Smooth muscle cell (in vitro differentiated cells): ENCODE results near the gene RXFP1. TPM values are rescaled to one million over a fixed set of nuclear protein-coding genes. Genes with fewer than 3 reads are reported as not detected.

ENCODE experiments used
- DNase-seq: peaks from one replicate; lab custom pipeline; 2025; ENCODE audit not compliant: unreplicated experiment; lab: John Stamatoyannopoulos, UW
- H2AFZ ChIP-seq: fragments of 200-600 bp; sonication (generic); 2 replicates; pipeline ENCODE4 v1.6.0; 2016; ENCODE audit warnings: antibody characterized with exemption, low read depth, mild to moderate bottlenecking
- H3F3A ChIP-seq: fragments of 200-600 bp; sonication (generic); 2 replicates; pipeline ENCODE4 v1.6.0; 2017; ENCODE audit warnings: antibody characterized with exemption, low read depth
- H3K27ac ChIP-seq: fragments of 200-600 bp; sonication (generic); 2 replicates; pipeline ENCODE4 v1.5.1; 2016; ENCODE audit warnings: low read depth, mild to moderate bottlenecking
- H3K27me3 ChIP-seq: fragments of 200-600 bp; sonication (generic); 2 replicates; pipeline ENCODE4 v1.6.1; 2016; ENCODE audit warnings: low read depth, mild to moderate bottlenecking
- H3K36me3 ChIP-seq: fragments of 200-600 bp; sonication (generic); 2 replicates; pipeline ENCODE4 v1.5.1; 2016; ENCODE audit warnings: low read depth
- H3K4me1 ChIP-seq: fragments of 200-600 bp; sonication (generic); 2 replicates; pipeline ENCODE4 v1.5.1; 2016; ENCODE audit warnings: low read depth
- H3K4me2 ChIP-seq: fragments of 200-600 bp; sonication (generic); 2 replicates; pipeline ENCODE4 v1.6.0; 2016; ENCODE audit warnings: mild to moderate bottlenecking
- H3K4me3 ChIP-seq: fragments of 200-600 bp; sonication (generic); 2 replicates; pipeline ENCODE4 v1.5.1; 2016; ENCODE audit warnings: mild to moderate bottlenecking
- H3K79me2 ChIP-seq: fragments of 200-600 bp; sonication (generic); 2 replicates; pipeline ENCODE4 v1.6.0; 2016; ENCODE audit warnings: low read depth, mild to moderate bottlenecking
- H3K9ac ChIP-seq: fragments of 200-600 bp; sonication (generic); 2 replicates; pipeline ENCODE4 v1.6.0; 2016; ENCODE audit warnings: low read depth
- H3K9me3 ChIP-seq: fragments of 200-600 bp; sonication (generic); replicated peaks from 2 replicates; pipeline ENCODE4 v1.5.1; 2016; ENCODE audit warnings: low read depth
- H4K20me1 ChIP-seq: fragments of 200-600 bp; sonication (generic); 2 replicates; pipeline ENCODE4 v1.6.0; 2016; ENCODE audit warnings: low read depth
- WGBS: methylation state at CpG from one replicate; pipeline ENCODE4 v1.1.7; 2016; ENCODE audit warnings: low lambda C conversion rate; 5-methylcytosine and 5-hydroxymethylcytosine counted together
- polyA plus RNA-seq: library from polyadenylated mRNA; unstranded; fragments of >200 nt; fragmentation: Nextera tagmentation; extraction: Ambion mirVana; gene quantifications from 2 replicates; pipeline ENCODE4 v1.2.1, GENCODE V29; 2016
- total RNA-seq: library from RNA; depleted of rRNA; stranded (reverse); fragments of >200 nt; gene quantifications from 2 replicates; pipeline ENCODE4 v1.2.3, GENCODE V29; 2014
- TF ChIP-seq, protein P1 (sequence below): fragments of 200-600 bp; sonication (generic); IDR thresholded peaks from 2 replicates; pipeline ENCODE4 v1.5.1; 2017; ENCODE audit warnings: borderline replicate concordance, mild to moderate bottlenecking, antibody characterized with exemption; ENCODE audit not compliant: insufficient read depth, poor library complexity, severe bottlenecking

RXFP1 gene
- total and polyA plus RNA-seq, 2 experiments from 2014 or later = not detected

GRCh38 chr4:158519226-158519625 is 2.5 kb upstream of the RXFP1 start:
- no peaks in the 10 kb centered on the region for H4K20me1 ChIP-seq
- TF ChIP-seq, protein P1, sequence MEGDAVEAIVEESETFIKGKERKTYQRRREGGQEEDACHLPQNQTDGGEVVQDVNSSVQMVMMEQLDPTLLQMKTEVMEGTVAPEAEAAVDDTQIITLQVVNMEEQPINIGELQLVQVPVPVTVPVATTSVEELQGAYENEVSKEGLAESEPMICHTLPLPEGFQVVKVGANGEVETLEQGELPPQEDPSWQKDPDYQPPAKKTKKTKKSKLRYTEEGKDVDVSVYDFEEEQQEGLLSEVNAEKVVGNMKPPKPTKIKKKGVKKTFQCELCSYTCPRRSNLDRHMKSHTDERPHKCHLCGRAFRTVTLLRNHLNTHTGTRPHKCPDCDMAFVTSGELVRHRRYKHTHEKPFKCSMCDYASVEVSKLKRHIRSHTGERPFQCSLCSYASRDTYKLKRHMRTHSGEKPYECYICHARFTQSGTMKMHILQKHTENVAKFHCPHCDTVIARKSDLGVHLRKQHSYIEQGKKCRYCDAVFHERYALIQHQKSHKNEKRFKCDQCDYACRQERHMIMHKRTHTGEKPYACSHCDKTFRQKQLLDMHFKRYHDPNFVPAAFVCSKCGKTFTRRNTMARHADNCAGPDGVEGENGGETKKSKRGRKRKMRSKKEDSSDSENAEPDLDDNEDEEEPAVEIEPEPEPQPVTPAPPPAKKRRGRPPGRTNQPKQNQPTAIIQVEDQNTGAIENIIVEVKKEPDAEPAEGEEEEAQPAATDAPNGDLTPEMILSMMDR = no peak
- no peaks in the 10 kb centered on the region for H3K9me3 ChIP-seq
- H3K4me2 ChIP-seq = no peak overlapping the region
- H3K4me3 ChIP-seq = no peak overlapping the region
- no peak overlapping the region for H3K27ac ChIP-seq
- no peak overlapping the region for H2AFZ ChIP-seq
- no peak for DNase-seq
- H3K36me3 ChIP-seq = no peaks in the 10 kb centered on the region
- no peaks in the 10 kb centered on the region for H3K4me1 ChIP-seq
- H3K27me3 ChIP-seq = no peaks in the 10 kb centered on the region
- no peaks in the 10 kb centered on the region for H3K79me2 ChIP-seq
- WGBS = 68% methylated on average over 7 of the region's 7 CpGs
- H3K9ac ChIP-seq = no peak overlapping the region
- H3F3A ChIP-seq = no peaks in the 10 kb centered on the region

GRCh38 chr4:158523990-158524535 is 2.4 kb downstream of the RXFP1 start:
- no peaks in the 10 kb centered on the region for H3K27me3 ChIP-seq

DNA sequence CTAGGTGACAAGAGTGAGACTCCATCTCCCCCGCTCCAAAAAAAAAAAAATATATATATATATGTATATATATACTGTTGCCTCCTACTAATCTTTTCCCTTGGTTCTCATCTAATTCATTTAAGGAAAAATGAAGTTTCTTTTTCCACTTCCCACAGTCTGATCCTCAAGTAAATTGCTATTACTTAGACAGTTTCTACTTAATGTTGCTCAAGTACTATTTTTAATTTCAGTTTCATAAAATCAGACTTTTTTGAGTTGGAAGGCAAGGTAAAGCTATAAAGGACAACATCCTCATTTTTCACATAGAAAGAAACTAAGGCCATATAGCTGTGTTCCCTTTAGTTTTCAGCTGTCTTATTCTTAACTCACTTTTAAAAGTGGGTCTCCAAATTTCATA is 5.8 kb downstream of the RXFP1 start:
- Histone ChIP-seq H3K79me2 (no peaks in the 10 kb centered on the region), H3K4me3 (no peak overlapping the region), H2AFZ (no peak overlapping the region), H3K27ac (no peak overlapping the region), H3K4me2 (no peak overlapping the region), H3K36me3 (no peaks in the 10 kb centered on the region), H3F3A (no peaks in the 10 kb centered on the region), H3K9ac (no peak overlapping the region), H3K4me1 (no peaks in the 10 kb centered on the region), H3K9me3 (no peaks in the 10 kb centered on the region), H4K20me1 (no peaks in the 10 kb centered on the region), H3K27me3 (no peaks in the 10 kb centered on the region)
- 90% methylated on average over 1 of the region's 1 CpG for WGBS
- DNase-seq = no peak
- TF ChIP-seq, protein P1 = no peak

More at GRCh38 chr4:158523990-158524535, 2.4 kb downstream of the RXFP1 start:
- Histone ChIP-seq H3K36me3 (no peaks in the 10 kb centered on the region), H3K9me3 (no peaks in the 10 kb centered on the region), H2AFZ (no peak overlapping the region), H3K4me1 (no peaks in the 10 kb centered on the region), H3K79me2 (no peaks in the 10 kb centered on the region), H3K9ac (no peak overlapping the region), H3K4me3 (no peak overlapping the region), H3K4me2 (no peak overlapping the region), H3F3A (no peaks in the 10 kb centered on the region), H4K20me1 (no peaks in the 10 kb centered on the region), H3K27ac (no peak overlapping the region)
- no peak for DNase-seq
- TF ChIP-seq, protein P1 = no peak
- WGBS = 75% methylated on average over 7 of the region's 7 CpGs

- Histone ChIP-seq H3K36me3 (no peaks in the 10 kb centered on the region), H3K27ac (no peak overlapping the region), H3K4me1 (no peaks in the 10 kb centered on the region), H3K4me2 (no peak overlapping the region), H3K27me3 (no peaks in the 10 kb centered on the region), H2AFZ (no peak overlapping the region), H3F3A (no peaks in the 10 kb centered on the region), H3K4me3 (no peak overlapping the region), H3K9ac (no peak overlapping the region), H3K79me2 (no peaks in the 10 kb centered on the region), H4K20me1 (no peaks in the 10 kb centered on the region), H3K9me3 (no peaks in the 10 kb centered on the region)
- 90% methylated on average over 1 of the region's 1 CpG for WGBS
- TF ChIP-seq, protein P1 = no peak
- no peak for DNase-seq
These were observed 7.8 kb downstream of the RXFP1 start for GRCh38 chr4:158529505-158529904.
